WTC11 (cell line): ENCODE measurements around the gene EOMES. TPM values are rescaled to one million over a fixed set of nuclear protein-coding genes. Genes with fewer than 3 reads are reported as not detected.

Experiments used
- ATAC-seq: fragments of 200-7000 bp; cut with Tn5 transposase; 2 replicates; pipeline ENCODE4 v1.10.0; 2021; ENCODE audit warnings: mild to moderate bottlenecking, moderate library complexity
- CTCF ChIA-PET: fragments of 300-600 bp; sonication (Branson Sonifier 250); formaldehyde crosslinking; loops from one replicate; lab custom pipeline; 2021; ENCODE audit warnings: antibody characterized with exemption; lab: Charles Lee
- POLR2A ChIA-PET: fragments of 350-600 bp; sonication (Branson Sonifier 250); formaldehyde crosslinking; loops from one replicate; lab custom pipeline; 2021; ENCODE audit warnings: antibody characterized with exemption; lab: Charles Lee
- DNase-seq: peaks from one replicate; pipeline ENCODE4 v3.0.0; 2021; ENCODE audit warnings: low spot score
- H3K27ac Mint-ChIP-seq: 2 replicates; pipeline ENCODE4 v1.8.0; 2021; ENCODE audit warnings: mixed read lengths
- H3K27me3 Mint-ChIP-seq: 2 replicates; pipeline ENCODE4 v1.8.0; 2021; ENCODE audit warnings: low read depth, mild to moderate bottlenecking, moderate library complexity, mixed read lengths
- H3K36me3 Mint-ChIP-seq: 2 replicates; pipeline ENCODE4 v1.8.0; 2021; ENCODE audit warnings: mixed read lengths
- H3K4me1 Mint-ChIP-seq: 2 replicates; pipeline ENCODE4 v1.8.0; 2022; ENCODE audit warnings: mixed read lengths
- H3K4me3 Mint-ChIP-seq: 2 replicates; pipeline ENCODE4 v1.8.0; 2021; ENCODE audit warnings: mild to moderate bottlenecking, moderate library complexity, mixed read lengths
- H3K9me3 Mint-ChIP-seq: 2 replicates; pipeline ENCODE4 v1.8.0; 2021; ENCODE audit warnings: mixed read lengths
- ATF2 ChIP-seq: sonication (generic); formaldehyde crosslinking; IDR thresholded peaks from 2 replicates; pipeline ENCODE4 v1.8.1; 2022; ENCODE audit warnings: low read depth, missing genetic modification reagents, borderline replicate concordance
- ATF3 ChIP-seq: sonication (generic); formaldehyde crosslinking; conservative IDR thresholded peaks from 2 replicates; pipeline ENCODE4 v1.8.1; 2022; ENCODE audit warnings: mild to moderate bottlenecking, missing genetic modification reagents
- ATF6 ChIP-seq: sonication (generic); formaldehyde crosslinking; IDR thresholded peaks from 2 replicates; pipeline ENCODE4 v1.8.1; 2023; ENCODE audit warnings: mild to moderate bottlenecking, missing genetic modification reagents
- CREM ChIP-seq: sonication (generic); formaldehyde crosslinking; IDR thresholded peaks from 2 replicates; pipeline ENCODE4 v1.8.1; 2022; ENCODE audit warnings: mild to moderate bottlenecking, missing genetic modification reagents, moderate library complexity
- CTCF ChIP-seq: fragments of 200-600 bp; IDR thresholded peaks from 2 replicates; pipeline ENCODE4 v1.8.0; 2022; ENCODE audit warnings: antibody characterized with exemption
- ESRRA ChIP-seq: sonication (generic); formaldehyde crosslinking; IDR thresholded peaks from 2 replicates; pipeline ENCODE4 v1.8.1; 2022; ENCODE audit warnings: mild to moderate bottlenecking, missing genetic modification reagents, borderline replicate concordance
- FOXP4 ChIP-seq: sonication (generic); formaldehyde crosslinking; IDR thresholded peaks from 2 replicates; pipeline ENCODE4 v1.8.0; 2022; ENCODE audit warnings: mild to moderate bottlenecking, missing genetic modification reagents
- GRHL2 ChIP-seq: fragments of 250-450 bp; sonication (Bioruptor Pico); IDR thresholded peaks from 2 replicates; pipeline ENCODE4 v1.8.0; 2022; ENCODE audit warnings: mild to moderate bottlenecking, moderate library complexity; ENCODE audit not compliant: insufficient replicate concordance, severe bottlenecking
- IRF2 ChIP-seq: sonication (generic); formaldehyde crosslinking; IDR thresholded peaks from 2 replicates; pipeline ENCODE4 v1.8.0; 2022; ENCODE audit warnings: low read depth, missing genetic modification reagents, borderline replicate concordance
- KAT7 ChIP-seq: sonication (generic); formaldehyde crosslinking; IDR thresholded peaks from 2 replicates; pipeline ENCODE4 v1.8.1; 2023; ENCODE audit warnings: missing genetic modification reagents, mild to moderate bottlenecking, borderline replicate concordance
- MXD4 ChIP-seq: fragments of 250-450 bp; sonication (Bioruptor Pico); IDR thresholded peaks from 2 replicates; pipeline ENCODE4 v1.8.0; 2021; ENCODE audit warnings: mild to moderate bottlenecking, moderate library complexity, borderline replicate concordance
- SP1 ChIP-seq: sonication (generic); formaldehyde crosslinking; conservative IDR thresholded peaks from 2 replicates; pipeline ENCODE4 v1.8.1; 2022; ENCODE audit warnings: missing genetic modification reagents
- STAT6 ChIP-seq: sonication (generic); formaldehyde crosslinking; conservative IDR thresholded peaks from 2 replicates; pipeline ENCODE4 v1.8.1; 2023; ENCODE audit warnings: mild to moderate bottlenecking, low read depth, missing genetic modification reagents, moderate library complexity
- ZNF232 ChIP-seq: sonication (generic); formaldehyde crosslinking; IDR thresholded peaks from 2 replicates; pipeline ENCODE4 v1.8.0; 2022; ENCODE audit warnings: mild to moderate bottlenecking, missing genetic modification reagents
- ZNF281 ChIP-seq: sonication (generic); formaldehyde crosslinking; IDR thresholded peaks from 2 replicates; pipeline ENCODE4 v1.8.0; 2023; ENCODE audit warnings: mild to moderate bottlenecking, missing genetic modification reagents
- ZNF317 ChIP-seq: sonication (generic); formaldehyde crosslinking; IDR thresholded peaks from 2 replicates; pipeline ENCODE4 v1.8.1; 2023; ENCODE audit warnings: low read depth, mild to moderate bottlenecking, moderate library complexity, missing genetic modification reagents, borderline replicate concordance
- ZNF396 ChIP-seq: fragments of 250-450 bp; sonication (Bioruptor Pico); IDR thresholded peaks from 2 replicates; pipeline ENCODE4 v1.8.0; 2021; ENCODE audit warnings: mild to moderate bottlenecking, moderate library complexity, borderline replicate concordance
- ZNF512 ChIP-seq: sonication (generic); formaldehyde crosslinking; IDR thresholded peaks from 2 replicates; pipeline ENCODE4 v1.8.1; 2022; ENCODE audit warnings: missing genetic modification reagents, borderline replicate concordance
- ZNF671 ChIP-seq: fragments of 250-450 bp; sonication (Bioruptor Pico); IDR thresholded peaks from 2 replicates; pipeline ENCODE4 v1.8.0; 2021; ENCODE audit warnings: mild to moderate bottlenecking
- total RNA-seq: library from RNA; stranded (reverse); gene quantifications from 3 replicates; pipeline ENCODE4 v1.2.3, GENCODE V29; 2021

Gene EOMES
- total RNA-seq, 1 experiment from 2014 or later = 1.4 TPM

GRCh38 chr3:27715454-27715806, 6.7 kb downstream of the EOMES start (continued):
- no peak for TF ChIP-seq ZNF232 (CRISPR knock-in tag)
- TF ChIP-seq ZNF512 = no peak
- no peak for TF ChIP-seq ZNF396 (CRISPR knock-in tag)
- no peak for TF ChIP-seq IRF2 (CRISPR knock-in tag)
- no peak for TF ChIP-seq SP1 (CRISPR knock-in tag)
- no peak for TF ChIP-seq GRHL2 (CRISPR knock-in tag)
- no peak for TF ChIP-seq ATF6 (CRISPR knock-in tag)
- no peak for TF ChIP-seq KAT7 (CRISPR knock-in tag)

- POLR2A ChIA-PET = no interaction called here
- ATAC-seq = peak; percentile 52
- peaks cover 100% of the 10 kb centered on the region for H3K27me3 Mint-ChIP-seq
- no peak overlapping the region for H3K27ac Mint-ChIP-seq
- H3K9me3 Mint-ChIP-seq = no peaks in the 10 kb centered on the region
- DNase-seq = peak; percentile 69
- H3K36me3 Mint-ChIP-seq = no peaks in the 10 kb centered on the region
- H3K4me1 Mint-ChIP-seq = peaks cover 72% of the 10 kb centered on the region
- CTCF ChIA-PET = interaction anchor here (0.5 to 1.2 kb wide), 2 partner anchors 34 to 74 kb away, joined by 3 read pairs; no protein-coding TSS in a partner anchor
- peak overlapping the region; percentile 82 for H3K4me3 Mint-ChIP-seq
- TF ChIP-seq ZNF671 (CRISPR knock-in tag) = no peak
- no peak for TF ChIP-seq CTCF
- no peak for TF ChIP-seq STAT6 (CRISPR knock-in tag)
- 0 out of 2 replicates have a peak, but pooled peaks have one; percentile 23 for TF ChIP-seq ZNF281 (CRISPR knock-in tag)
- 0 out of 2 replicates have a peak, but pooled peaks have one; percentile 18 for TF ChIP-seq SP1 (CRISPR knock-in tag)
- no peak for TF ChIP-seq ATF3
- TF ChIP-seq CREM (CRISPR knock-in tag) = no peak
- peak; percentile 45; the same call in 1 of the 2 replicates for TF ChIP-seq ESRRA (CRISPR knock-in tag)
- TF ChIP-seq ZNF317 (CRISPR knock-in tag) = 0 out of 2 replicates have a peak, but pooled peaks have one; percentile 9
- TF ChIP-seq MXD4 (CRISPR knock-in tag) = no peak
- TF ChIP-seq ATF2 = no peak
- peak; percentile 42; the same call in 1 of the 2 replicates for TF ChIP-seq FOXP4 (CRISPR knock-in tag)
These were observed 7.2 kb downstream of the EOMES start for GRCh38 chr3:27714692-27715453.
